CMK (cell line): ENCODE data around the gene AGT.
"Not testable (repeated sequence)": the region's sequence is repeated elsewhere in the genome, so short reads cannot be mapped to it uniquely, and the experiment has no call there.

Experiments used
- DNase-seq: peaks from one replicate; pipeline ENCODE4 v3.0.0-alpha.2; 2010; ENCODE audit warnings: low read depth

Gene AGT

GRCh38 chr1:230691615-230692014, 22.3 kb downstream of the AGT start:
- no peak for DNase-seq

DNA sequence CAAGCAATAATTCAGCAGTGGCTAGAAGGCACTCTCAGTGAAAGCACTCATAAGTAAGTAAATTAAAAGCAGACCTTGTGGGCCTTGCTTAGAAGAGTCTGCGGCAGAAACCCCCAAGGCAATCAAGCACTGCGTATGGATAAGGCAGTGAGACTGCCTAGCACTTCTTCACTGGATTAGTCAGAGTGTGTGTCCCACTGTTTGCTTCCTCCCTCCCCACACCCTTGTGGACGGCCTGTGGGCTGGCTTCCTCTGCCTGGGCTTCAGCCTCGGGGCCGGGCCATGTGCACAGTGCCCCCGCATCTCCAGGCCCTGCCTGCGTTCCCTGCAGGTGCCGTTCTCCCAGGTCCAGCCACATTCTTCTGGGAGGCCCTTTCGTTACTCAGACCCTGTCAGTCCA, 23.8 kb downstream of the AGT start:
- no peak for DNase-seq

GRCh38 chr1:230686747-230687146, 27.2 kb downstream of the AGT start:
- DNase-seq, result no peak

DNA sequence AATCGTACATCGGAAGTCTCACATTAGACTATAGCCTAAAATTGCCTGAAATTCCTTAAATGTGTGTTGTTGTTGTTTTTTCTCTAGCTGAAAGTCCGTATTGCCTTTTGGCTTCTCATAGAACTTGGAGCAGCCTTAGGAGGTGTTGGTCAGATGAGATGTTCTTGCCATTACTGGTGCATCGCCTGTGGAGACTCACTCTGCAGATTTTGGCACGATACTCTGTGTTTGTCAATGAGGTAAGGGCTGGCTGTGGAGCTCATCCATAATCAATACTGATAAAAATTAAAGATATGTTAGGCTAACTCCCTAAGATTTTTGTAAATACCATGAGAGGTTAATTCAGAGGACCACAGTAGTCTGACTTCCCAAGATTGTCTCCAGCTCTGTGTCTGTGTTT, 28.9 kb downstream of the AGT start:
- no peak for DNase-seq

- DNase-seq, result no peak
These were observed 29.8 kb downstream of the AGT start for GRCh38 chr1:230684146-230684545.

DNA sequence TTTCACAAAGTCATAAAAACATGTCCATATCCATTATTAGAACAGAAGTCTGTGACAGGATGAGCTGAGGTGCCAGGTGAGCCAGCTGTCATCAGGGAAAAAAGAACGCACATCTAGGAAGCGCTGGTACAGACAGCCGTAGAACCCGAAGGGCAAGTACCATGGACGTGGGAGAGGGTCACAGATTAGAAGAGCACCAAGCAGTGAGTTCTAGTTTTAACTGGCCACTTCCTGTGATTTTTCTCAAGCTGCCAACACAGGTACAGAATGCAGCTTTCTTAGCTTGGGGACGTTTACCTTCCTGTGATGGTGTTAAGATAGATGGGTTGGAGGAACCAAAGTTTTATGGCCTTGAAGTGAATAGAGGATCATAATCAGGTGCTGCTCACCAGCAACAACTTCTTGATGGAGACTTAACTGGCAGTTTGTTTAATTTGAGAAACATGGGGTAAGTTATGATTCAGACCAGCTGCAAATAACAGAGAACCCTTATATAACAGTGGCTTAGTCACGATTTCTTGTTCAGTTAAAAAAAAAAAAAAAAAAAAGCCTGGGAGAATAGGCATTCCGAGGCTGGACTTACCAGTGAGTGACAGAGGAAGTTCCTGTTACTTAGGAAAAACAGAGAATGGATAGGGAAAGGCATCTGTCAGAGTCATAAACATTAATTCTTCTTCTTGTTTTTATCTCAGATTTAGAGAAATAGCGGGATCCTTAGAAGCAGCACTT, 30.9 kb downstream of the AGT start:
- no peak for DNase-seq

DNA sequence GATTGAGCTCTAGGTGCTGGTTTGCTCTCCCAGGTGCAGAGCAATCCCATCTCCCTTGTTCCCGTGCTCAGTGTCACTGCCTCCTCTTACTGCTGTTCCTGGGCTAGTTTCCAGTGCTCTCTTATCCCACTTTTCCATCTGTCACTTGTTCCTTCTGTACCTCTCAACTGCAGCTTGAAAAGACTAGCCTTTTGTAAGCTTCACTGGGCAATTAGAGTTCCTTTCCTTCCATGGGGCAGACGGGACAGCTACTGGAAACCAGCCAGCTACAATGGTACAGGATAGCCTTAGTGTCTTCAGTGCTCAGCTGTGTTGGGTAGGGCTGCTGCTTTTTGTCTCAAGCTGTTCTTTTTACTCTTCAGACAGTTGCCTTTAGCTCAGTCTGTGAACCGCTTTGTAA, 31.6 kb downstream of the AGT start:
- no peak for DNase-seq

GRCh38 chr1:230681599-230681998, 32.3 kb downstream of the AGT start:
- no peak for DNase-seq

- no peak for DNase-seq
These were observed 33.5 kb downstream of the AGT start for GRCh38 chr1:230680300-230681025.

- no peak for DNase-seq
These were observed 34.1 kb downstream of the AGT start for GRCh38 chr1:230679825-230680224.

DNA sequence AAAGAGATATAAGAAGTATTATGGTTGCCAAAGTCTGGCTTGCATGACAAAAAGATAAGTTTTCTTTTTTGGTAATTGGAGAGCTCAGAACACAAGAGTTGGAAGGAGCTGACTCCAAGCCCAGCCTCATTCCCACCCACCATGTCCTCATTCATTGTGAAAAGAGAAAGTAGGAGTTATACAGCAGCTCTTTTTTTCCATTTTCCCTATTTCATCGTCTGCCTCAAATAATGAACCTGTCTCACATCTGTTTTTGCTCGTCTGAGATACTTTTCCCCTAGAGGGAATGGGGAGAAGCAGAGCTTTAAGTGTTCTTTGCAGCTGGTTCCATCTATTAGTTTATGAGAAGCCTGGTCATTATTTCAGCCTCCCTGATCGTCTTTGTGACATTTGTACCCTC, 34.7 kb downstream of the AGT start:
- DNase-seq, result no peak

DNA sequence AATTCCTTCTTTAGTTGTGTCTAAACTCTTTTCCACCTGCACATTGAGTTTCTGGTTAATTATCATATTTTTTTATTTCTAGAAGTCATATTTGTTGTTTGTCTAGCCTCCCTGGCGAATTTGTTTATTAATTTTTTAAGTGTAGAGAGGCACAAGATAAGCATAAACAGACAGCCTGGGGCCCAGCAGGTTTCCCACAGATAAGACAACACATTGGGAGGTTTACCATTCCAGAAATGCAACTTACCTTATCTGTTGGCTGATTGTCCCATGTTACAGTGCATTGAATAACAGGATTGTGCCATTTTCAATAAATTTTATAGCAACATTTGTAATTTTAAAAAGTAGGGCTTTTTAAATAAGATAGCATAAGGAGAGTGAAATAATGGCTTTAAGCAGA, 36.7 kb downstream of the AGT start:
- DNase-seq, result no peak

- no peak for DNase-seq
These were observed 39.3 kb downstream of the AGT start for GRCh38 chr1:230674581-230674980.

DNA sequence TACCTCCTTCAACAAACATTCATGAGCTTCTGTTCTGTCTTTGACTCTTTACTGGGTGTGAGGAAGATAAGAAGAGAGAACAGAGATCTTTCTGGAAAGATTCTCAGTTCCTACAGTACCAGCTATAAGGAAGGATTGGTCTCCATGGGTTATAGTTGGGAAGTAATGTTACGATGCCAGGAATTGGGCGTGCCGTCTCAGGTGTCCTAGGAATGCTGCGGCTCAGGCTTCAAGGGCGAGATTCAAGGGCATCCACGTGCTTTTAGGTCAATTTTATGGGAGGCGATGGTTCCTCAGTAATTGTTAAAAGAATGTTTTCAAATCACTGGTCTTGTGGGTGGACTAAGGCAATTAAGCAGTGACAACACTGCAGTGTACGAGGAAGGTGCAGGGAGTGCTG, 44.4 kb downstream of the AGT start:
- no peak for DNase-seq

GRCh38 chr1:230668227-230668626, 45.7 kb downstream of the AGT start:
- DNase-seq, result no peak

- no peak for DNase-seq
These were observed 51.9 kb downstream of the AGT start for GRCh38 chr1:230661976-230662375.

DNA sequence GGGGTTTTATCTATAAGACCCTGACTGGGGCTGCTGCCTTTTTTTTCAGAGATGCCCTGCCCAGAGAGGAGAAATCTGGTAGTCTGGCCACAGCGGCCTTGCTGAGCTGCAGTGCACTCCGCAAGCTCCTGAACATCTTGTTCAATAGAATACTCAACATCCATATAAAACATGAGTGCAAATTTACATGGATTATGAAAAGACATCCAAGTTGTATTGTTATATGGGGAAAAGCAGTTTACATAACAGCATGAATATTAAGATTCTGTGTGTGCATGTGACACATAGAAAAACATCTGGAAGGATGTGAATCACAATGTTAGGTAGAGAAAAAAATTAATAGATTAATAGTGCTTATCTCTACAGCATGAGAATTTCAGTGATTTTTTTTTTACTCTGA, 55.2 kb downstream of the AGT start:
- no peak for DNase-seq

DNA sequence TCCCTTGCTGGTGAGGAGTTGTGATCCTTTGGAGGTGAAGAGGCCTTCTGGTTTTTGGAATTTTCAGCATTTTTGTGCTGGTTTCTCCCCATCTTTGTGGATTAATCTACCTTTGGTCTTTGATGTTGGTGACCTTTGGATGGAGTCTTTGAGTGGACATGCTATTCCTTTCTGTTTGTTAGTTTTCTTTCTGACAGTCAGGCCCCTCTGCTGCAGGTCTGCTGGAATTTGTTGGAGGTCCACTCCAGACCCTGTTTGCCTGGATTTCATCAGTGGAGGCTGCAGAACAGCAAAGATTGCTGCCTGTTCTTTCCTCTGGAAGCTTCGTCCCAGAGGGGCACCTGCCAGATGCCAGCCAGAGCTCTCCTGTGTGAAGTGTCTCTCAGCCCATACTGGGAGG, 55.8 kb downstream of the AGT start:
- not testable (repeated sequence) for DNase-seq

DNA sequence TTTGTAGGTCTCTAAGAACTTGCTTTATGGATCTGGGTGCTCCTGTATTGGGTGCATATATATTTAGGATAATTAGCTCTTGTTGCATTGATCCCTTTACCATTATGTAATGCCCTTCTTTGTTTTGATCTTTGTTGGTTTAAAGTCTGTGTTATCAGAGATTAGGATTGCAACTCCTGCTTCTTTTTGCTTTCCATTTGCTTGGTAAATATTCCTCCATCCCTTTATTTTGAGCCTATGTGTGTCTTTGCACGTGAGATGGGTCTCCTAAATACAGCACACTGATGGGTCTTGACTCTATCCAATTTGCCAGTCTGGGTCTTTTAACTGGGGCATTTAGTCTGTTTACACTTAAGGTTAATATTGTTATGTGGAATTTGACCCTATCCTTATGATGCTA, 57.2 kb downstream of the AGT start:
- not testable (repeated sequence) for DNase-seq
